Fibroblast of skin of right biceps (primary cell): ENCODE results near the gene ANKRD60.

ENCODE experiments used
- DNase-seq: peaks from one replicate; pipeline ENCODE4 v3.0.0-alpha.2; 2013

Gene ANKRD60

GRCh38 chr20:58244517-58245030 is 16.1 kb upstream of the ANKRD60 start:
- no peak for DNase-seq

- DNase-seq: no peak
These were observed 15.4 kb upstream of the ANKRD60 start for GRCh38 chr20:58243653-58244410.

- no peak for DNase-seq
These were observed 14.4 kb upstream of the ANKRD60 start for GRCh38 chr20:58242824-58243223.

GRCh38 chr20:58241766-58242465 is 13.5 kb upstream of the ANKRD60 start:
- DNase-seq: no peak

- DNase-seq: no peak
These were observed 12.0 kb upstream of the ANKRD60 start for GRCh38 chr20:58240471-58240870.

- no peak for DNase-seq
These were observed 10.8 kb upstream of the ANKRD60 start for GRCh38 chr20:58239216-58239615.

- no peak for DNase-seq
These were observed 10.0 kb upstream of the ANKRD60 start for GRCh38 chr20:58238490-58238889.

GRCh38 chr20:58237318-58238132 is 9.1 kb upstream of the ANKRD60 start:
- DNase-seq: peak; percentile 90

GRCh38 chr20:58236612-58237317 is 8.3 kb upstream of the ANKRD60 start:
- DNase-seq: peak; percentile 69

- DNase-seq: no peak
These were observed 6.6 kb upstream of the ANKRD60 start for GRCh38 chr20:58235010-58235409.

- no peak for DNase-seq
These were observed 5.6 kb upstream of the ANKRD60 start for GRCh38 chr20:58233881-58234528.

- no peak for DNase-seq
These were observed 4.9 kb upstream of the ANKRD60 start for GRCh38 chr20:58233393-58233792.

- peak; percentile 48 for DNase-seq
These were observed 3.2 kb upstream of the ANKRD60 start for GRCh38 chr20:58231683-58232082.

GRCh38 chr20:58229198-58229798 is 845 bp upstream of the ANKRD60 start:
- DNase-seq: peak; percentile 40

- no peak for DNase-seq
These were observed 360 bp downstream of the ANKRD60 start for GRCh38 chr20:58228103-58228483.

GRCh38 chr20:58227391-58228102 is 906 bp downstream of the ANKRD60 start:
- DNase-seq: no peak

- DNase-seq: no peak
These were observed 2.8 kb downstream of the ANKRD60 start for GRCh38 chr20:58225452-58226200.

- DNase-seq: peak; percentile 32
These were observed 3.5 kb downstream of the ANKRD60 start for GRCh38 chr20:58224974-58225373.

GRCh38 chr20:58224097-58224496 is 4.4 kb downstream of the ANKRD60 start:
- no peak for DNase-seq

GRCh38 chr20:58223358-58223941 is 5.0 kb downstream of the ANKRD60 start:
- no peak for DNase-seq
